GM21515 (cell line): ENCODE measurements around the gene SLC25A6.
"Not testable (repeated sequence)": the region's sequence is repeated elsewhere in the genome, so short reads cannot be mapped to it uniquely, and the experiment has no call there.

Source experiments
- ATAC-seq: cut with Tn5 transposase; IDR thresholded peaks from one replicate; pipeline ENCODE4 v1.9.1; 2021; ENCODE audit not compliant: unreplicated experiment

SLC25A6 gene

DNA sequence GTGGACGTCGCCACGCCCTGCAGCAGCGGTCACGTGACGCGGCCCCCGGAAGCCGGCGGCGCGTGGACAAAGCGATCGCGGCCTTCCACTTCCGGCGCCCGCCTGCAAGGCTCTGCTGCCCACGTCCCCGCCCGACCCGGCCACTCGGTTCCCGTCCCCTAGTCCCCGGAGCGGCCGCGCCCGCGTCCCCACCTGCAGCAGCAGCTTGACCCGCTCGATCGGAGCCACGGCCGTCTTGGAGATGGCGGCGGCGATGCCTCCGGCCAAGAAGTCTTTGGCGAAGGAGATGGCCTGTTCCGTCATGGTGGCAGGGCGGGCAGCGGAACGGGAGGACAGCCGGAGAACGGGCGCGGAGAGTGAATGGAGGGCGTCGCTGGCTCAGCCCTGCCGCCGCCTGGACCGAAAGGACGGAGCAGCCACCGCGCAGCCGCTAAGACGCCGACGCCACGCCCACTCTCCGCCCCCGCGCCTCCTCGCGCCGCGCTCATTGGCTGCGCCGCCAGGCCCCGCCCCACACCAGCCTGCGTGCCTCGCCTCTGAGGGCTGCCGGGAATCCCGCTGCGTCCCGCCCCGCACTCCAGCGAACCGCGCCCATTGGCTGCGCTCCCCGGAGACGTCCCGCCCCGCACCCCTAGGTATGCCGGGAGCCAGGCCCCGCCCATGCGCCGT is at the start of gene SLC25A6:
Gene SLC25A6 (minus strand): TSS at position 407 of the 669 bp plus-strand sequence. CDS start 104 bp downstream, at position 303.
- ATAC-seq: peak; percentile 95

DNA sequence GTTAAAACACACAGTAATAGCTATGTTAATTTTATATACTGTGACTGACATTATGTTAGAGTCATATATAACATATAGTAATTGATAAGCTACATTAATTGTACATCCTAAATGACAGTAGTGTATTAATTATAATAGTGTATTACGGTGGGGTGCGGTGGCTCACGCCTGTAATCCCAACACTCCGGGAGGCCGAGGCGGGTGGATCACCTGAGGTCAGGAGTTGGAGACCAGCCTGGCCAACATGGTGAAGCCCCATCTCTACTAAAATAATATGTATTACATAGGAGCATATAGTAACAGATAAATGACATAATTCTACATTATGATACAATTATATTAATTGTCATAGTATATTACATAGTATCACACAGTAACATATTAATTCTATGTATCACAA is 48.6 kb upstream of the SLC25A6 start:
- ATAC-seq: no peak

DNA sequence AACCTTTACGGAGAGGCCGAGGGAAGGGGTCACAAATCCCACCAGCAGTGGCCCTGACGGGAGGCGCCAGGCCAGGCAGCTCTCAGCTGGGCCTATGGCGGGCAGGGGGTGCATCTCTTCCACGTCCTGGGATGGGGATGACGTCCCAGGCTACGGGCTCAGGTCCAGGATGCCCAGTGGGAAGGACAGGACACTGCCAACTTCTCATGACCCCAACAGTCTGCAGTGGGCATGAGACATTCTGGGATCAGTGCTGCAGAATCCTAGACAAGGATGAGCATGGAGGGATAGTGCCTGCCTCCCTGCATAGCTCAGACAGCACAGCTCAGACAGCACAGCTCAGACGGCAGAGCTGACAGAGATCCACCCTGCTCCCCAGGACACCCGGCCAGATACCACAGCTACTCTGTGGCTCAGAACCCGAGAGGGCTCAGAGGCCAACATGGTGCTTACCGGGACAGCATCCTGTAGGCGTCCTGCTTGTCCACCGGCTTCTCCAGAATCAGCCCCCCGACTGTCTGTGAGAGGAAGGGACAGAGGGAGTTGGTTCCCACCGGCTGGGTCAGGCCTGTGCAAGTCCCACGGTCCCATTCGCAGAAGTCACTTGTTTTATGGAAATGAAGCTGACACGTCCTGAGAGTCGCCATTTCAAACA is 43.5 kb upstream of the SLC25A6 start:
- ATAC-seq: no peak

DNA sequence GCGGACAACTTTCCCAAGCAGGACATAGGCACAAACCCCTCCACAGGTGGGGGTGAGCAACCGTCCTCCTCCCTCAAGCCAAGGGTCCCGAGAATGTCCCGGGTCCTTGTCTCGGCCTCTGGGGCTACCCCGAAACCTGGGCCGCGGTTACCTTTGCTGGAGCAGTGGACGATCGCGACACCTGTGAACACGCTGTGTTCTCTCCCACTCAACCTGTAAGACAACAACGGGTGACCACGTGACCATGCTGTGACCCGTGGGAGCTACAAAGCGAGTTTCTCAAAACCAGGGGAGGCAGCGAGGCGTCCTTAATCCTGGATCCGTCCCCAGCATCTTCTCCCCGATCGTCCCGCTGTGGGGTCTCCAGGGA is 42.9 kb upstream of the SLC25A6 start:
- no peak for ATAC-seq

DNA sequence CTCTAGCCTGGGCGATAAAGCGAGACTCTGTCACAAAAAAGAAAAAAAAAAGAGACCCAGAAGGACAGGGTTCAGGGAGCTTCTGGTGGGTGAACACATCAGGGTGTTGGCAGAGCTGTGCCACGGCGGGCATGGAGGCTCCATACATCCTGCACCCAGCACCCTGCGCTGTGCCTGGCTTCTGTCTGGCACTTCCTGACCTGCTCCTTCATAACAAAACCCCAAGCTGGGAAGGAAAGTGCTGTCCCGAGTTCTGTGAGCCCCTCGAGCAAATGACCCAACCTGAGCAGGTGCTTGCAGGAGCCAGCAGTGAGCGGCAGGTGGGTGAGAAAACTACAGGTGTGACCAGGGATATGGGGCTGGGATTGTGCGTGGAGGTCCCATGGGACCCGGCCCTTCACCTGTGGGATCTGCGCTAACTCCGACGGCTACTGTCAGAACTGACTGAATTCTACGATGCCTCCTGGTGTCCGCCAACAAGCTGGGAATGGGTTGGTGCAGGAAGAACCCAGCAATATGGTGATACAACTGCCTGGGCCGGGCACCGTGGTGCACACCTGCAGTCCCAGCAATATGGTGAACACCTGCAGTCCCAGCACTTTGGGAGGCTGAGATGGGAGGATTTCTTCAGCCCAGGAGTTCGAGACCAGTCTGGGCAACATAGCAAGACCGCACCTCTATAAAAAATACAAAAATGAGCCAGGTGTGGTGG is 41.9 kb upstream of the SLC25A6 start:
- no peak for ATAC-seq

DNA sequence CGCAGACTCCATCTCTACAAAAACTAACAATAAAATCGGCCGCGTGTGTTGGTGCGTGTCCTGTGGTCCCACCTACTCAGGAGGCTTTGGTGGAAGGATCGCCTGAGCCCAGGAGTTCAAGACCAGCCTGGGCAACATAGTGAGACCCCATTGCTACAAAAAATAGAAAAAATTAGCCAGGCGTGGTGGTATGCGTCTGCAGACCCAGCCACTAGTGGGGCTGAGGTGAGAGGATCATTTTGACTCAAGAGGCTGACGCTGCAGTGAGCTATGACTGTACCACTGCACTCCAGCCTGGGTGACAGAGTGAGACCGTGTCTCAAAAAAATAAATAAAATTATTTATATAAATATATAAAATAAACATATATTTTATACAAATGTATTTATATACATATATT is 38.5 kb upstream of the SLC25A6 start:
- no peak for ATAC-seq

DNA sequence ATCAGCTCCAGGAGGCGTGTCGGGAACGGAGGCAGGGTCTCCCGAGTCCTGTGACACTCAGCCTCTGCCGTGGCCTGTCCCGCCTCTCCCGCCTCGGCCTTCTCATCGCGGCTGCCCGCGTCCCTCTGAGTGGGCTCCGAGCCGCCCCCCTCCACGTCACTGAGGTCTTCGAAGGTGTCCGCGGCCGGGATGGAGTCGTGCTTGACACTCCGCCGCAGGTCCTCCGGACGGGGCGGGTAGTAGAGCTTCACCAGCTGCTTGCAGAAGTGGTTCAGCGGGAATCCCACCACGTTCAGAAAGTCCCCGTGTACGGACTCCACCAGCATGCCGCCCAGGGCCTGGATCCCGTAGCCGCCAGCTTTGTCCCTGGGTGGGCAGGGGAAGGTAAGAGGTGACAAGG is 35.8 kb upstream of the SLC25A6 start:
- no peak for ATAC-seq

DNA sequence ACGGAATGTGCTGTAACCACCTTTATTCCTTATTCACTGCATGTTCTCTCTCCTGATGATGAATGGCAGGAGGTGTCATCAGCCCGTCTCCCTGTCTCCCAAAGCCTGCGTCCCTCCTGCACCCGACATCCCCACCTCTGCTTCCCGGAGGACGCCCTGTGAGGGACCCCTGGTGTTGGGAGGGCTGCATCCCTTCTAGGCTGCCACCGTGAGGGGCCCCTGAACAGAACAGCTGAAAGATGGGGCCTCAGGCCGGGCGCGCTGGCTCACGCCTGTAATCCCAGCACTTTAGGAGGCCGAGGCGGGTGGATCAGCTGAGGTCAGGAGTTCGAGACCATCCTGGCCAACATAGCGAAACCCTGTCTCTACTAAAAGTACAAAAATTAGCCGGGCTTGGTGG is 34.4 kb upstream of the SLC25A6 start:
- ATAC-seq: not testable (repeated sequence)

DNA sequence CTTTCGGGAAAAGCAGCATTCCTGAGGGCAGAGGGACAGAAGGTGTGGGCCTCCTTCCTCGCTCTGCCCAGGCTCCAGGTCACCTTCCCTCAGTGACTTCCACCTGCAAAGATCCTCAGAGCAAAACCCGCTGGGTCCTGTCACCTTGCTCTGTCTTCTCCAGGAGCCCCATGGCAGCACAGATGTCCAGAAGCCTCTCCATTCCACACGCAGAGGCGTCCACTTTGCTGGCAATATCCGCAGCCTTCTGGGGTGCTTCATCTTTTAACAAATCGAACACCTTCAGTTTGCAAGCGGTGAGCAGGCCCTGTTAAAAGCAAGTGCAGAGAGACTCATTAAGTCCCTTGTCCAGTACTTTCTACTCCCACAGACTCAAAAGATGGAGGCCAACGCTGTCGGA is 33.5 kb upstream of the SLC25A6 start:
- no peak for ATAC-seq

DNA sequence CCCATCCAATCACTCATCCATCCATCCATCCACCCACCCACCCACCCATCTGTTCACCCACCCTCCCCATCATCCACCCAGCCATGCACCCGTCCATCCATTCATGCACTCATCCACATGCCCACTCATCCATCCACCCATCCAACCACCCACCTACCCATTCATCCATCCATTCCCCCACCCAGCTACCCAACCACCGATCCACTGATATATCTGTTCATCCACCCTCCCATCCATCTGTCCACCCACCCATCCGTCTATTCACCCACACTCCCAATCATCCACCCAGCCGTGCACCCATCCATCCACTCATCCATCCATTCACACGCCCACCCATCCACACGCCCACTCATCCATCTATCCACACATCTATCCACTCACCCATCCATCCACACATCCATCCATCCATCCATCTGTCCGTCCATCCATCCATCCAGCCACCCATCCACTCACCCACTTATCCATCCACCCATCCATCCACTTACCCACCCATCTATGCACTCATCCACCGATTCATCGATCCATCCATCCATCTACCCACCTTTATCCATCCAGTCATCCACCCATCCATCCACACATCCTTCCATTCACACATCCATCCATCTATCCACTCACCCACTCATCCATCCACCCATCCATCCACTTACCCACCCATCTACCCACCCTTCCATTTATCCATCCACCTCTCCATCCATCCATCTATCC is 32.4 kb upstream of the SLC25A6 start:
- ATAC-seq: no peak

DNA sequence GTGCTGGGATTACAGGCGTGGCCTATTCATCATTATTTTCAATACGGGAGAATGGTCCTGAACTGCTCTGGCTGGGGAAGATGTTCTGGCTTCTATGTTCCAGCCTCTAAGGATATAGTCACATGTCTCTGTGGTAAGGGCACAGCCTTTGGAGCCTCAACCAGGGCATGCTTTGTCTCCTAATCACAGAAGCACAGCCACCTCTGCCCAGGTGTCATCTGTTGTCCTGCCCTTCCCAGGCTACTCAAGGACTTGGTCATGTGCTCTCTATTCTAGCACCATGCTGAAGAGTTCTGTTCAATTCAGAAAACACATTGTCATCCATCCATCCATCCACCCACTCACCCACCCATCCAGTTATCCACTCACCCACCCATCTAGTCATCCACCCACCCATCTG is 31.3 kb upstream of the SLC25A6 start:
- ATAC-seq: no peak

DNA sequence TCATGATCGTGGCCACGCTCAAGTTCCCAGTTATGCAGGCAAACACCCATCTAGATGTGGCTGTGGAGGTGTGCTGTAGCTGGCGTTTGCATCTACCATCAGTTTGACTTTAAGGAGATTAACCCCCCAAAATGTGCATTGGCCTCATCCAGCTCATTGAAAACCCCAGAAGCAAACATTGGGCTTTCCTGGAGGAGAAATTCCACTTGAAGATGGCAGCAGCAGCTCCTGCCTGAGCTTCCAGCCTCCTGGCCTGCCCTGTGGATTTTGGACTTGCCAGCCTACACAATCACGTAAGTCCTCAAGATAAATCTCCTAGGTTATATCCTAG is 30.2 kb upstream of the SLC25A6 start:
- ATAC-seq: no peak

DNA sequence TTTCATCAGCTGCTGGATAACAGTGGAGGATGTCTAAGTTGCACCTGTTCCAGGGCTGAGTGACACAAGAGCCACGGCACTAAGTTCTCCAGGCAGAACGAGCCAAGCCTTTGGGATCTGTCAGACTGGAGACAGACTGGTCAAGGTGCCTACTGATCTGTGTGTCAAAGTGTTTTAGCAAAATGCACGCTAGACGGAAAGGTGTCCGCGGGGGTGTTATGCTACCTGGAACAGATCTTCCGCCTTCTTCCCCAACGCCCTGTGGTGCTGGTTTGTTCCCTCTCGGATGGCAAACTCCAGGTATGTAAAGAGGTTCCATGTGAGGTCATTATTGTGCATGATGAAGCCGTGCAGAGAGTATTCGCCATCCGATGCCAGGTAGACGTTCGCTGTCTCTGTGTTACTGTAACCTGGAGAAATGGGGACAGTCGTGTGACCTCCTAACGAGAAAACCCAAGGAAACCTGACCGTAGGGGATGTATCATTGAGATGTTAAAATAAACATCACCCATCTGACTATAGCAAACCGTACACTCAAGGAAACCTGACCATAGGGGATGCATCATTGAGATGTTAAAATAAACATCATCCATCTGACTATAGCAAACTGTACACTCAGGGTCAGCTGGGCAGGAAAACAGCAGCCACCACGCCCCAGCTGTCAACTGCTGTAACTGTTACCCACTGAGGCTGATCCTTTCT is 29.7 kb upstream of the SLC25A6 start:
- no peak for ATAC-seq

DNA sequence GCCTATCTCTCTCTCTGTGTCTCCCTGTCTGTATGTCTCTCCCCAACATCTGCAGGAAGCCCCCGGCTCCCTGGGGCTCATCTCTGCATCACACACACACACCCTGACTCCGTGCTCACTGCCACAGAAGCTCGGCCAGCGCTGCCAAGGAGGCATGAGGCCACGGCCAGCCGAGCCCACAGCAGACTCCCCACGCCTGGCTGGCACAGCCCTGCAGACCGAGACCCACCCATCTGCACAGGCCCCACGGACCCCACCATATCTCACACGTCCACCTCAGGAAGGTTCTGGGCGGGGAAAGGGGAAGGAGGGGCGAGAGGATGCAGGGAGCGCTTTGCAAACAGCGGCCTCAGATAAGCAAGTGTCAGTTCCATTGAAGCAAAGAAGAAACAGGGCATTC is 28.5 kb upstream of the SLC25A6 start:
- no peak for ATAC-seq

DNA sequence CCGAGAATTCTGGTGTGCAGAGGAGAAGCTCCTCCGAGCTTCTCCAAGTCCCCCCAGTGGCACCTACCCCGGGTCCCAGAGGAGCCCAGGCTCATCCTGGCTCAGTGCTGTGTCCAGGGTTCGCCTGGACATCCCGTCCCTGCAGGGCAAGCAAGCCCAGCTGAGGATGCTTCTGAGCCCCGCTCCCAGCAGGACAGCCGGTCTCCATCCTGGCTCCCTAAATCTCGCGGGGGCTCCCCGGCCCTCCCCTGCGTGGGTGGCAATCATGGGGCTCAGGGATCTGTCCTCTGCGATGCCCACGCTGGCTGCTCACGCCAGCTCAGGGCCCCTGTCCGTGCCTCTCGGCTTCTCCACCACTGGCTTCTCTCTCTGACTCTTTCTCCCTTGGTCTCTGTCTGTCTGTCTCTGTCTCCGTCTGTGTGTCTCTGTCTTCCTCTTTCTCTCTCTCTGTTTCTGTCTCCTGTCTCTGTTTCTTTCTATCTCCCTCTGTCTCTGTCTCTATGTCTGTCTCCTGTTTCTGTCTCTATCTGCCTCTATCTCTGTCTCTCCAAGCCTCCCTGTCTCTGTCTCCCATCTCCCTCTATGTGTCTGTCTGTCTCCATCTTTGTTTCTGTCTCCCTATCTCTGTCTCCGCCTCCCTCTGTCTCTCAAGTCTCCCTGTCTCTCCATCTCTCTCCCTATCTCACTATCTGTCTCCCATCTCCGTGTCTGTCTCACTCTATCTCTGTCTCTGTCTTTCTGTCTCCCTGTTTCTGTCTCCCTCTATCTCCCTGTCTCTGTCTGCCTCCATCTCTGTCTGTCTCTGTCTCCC is 27.8 kb upstream of the SLC25A6 start:
- no peak for ATAC-seq

DNA sequence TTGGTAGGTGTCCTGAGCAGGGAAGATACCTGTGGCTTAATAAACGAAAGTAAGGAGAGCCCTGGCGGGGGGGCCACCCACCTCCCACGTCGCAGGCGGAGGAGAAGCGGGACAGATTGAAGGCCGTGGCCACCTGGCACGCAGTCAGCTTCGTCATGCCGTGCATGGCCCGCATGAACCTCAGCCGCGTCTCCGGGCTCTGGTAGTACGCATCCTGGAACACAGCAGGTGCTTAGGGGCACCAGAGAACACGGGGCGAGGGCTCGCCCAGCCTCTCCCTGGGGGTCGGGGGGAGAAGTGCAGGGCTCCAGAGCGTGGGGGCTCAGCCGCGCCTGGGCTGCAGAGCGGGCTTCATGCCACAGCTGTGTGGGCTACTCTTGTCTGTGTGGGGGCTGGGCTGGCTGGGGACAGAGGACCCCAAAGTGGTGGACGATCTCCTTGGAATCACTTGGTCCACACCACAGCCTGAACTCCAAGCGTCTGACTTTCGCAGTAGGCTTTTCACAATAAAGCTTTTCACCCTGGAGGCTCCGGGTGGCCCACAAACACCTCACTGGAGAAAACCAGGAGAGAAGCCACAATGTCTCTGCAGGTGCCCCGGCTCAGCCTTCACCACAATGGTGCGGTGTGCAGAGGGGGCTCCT is 27.1 kb upstream of the SLC25A6 start:
- no peak for ATAC-seq

DNA sequence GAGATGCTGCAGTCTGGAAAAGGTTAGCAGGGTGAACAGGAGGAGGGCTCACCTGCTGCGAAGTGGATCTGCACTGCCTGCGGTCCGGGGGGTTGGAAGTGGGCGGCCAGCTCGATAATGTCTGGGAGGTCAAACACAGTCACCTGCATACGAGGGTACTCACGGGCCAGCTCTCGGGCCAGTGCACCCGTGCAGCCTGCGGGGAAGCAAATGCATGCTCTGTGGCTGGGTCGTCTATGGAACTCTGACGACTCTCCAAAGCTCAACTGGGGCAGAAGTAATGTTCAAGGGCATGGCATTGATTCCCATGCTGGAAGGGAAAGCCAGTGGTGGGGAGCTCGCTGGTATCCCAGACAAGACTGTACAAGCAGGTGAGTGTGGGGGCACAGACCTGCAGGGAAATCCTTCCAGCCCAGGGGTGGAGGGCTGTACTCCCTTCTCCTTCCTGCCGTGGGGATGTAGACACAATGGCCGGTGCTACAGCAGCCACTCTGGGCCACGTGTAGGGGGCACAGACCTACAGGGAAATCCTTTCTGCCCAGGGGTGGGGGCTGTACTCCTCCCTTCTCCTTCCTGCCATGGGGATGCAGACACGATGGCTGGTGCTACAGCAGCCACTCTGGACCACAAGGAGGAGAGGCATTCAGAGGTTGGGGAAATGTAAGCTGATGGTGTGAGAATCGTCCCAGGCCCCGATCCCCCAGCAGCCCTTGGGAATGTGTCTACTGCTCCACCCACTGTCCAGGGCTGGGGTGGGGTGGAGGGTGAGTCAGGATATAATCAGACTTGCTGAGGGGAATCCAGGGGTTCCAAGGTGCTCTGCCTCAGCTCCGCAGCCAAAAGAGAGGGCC is 26.2 kb upstream of the SLC25A6 start:
- no peak for ATAC-seq

DNA sequence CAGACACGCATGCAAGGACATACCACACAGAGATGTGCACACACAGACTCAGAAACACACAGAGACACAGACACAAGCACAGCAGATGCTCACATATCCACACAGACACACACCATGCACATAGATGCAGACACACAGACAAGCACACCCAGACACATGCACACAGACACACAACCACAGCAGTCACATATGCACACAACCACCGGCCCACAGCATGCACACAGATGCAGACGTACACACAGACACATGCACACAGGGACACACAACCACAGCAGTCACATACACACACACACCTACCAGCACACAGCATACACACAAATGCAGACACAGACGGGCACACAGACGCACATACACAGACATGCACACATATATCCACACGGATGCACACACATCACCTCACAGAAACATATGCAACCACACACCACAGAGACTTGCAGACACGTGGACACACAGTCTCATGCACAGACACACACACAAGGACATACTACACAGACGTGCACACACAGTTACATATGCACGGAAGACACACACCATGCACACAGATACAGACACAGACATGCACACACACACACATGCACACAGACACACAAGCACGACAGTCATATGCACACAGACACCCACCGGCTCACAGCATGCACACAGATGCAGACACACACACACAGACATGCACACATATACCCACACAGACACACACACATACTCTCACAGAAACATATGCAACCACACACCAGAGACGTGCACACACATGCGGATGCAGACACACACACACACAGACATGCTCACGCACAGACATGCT is 25.2 kb upstream of the SLC25A6 start:
- ATAC-seq: no peak
